ENCODE data around the gene ASAH2B. TPM values are rescaled to one million over a fixed set of nuclear protein-coding genes. Genes with fewer than 3 reads are reported as not detected.
A peak's percentile ranks its signal among the peaks of the same experiment; 100 is the strongest.

The ASAH2B gene
- total and polyA plus RNA-seq, 2 of the 13 experiments (the other 11 are each of a cell fraction or from before 2014, with no cell fraction given), result 4.2 to 4.6 TPM

DNA sequence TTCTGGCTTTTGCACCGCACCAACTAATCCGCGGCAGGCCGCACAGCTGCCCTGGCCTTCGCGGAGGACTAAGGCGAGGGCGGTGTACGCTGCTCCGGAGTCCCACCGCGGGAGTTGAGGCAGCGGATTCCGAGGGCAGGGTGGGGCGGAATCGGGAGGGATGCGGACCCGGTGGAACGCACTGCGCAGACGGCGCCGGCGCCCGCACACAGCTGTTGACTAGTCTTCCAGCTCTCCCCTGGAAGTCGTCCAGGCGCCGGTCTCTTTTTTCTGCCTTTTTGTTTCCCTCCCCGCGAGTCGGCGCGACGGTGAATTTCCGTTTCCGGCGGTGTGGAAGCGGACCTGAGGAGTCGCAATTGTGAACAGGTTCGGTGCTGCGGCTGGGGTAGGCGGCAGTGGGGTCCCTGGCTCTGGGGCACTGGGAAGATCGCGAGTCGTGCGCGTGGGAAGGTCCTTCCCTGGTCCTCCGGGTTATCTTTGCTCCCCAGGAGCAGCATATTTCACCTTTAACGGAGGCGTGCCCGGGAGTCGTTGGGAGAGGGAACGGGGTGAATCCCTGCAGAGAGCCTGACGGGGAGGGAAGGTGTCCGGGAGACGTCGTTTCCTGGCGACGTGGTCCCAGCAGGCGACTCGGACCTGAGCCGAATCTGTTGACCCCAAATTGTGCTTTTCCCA lies at the start of gene ASAH2B (continued):
- TF ChIP-seq, protein P1, sequence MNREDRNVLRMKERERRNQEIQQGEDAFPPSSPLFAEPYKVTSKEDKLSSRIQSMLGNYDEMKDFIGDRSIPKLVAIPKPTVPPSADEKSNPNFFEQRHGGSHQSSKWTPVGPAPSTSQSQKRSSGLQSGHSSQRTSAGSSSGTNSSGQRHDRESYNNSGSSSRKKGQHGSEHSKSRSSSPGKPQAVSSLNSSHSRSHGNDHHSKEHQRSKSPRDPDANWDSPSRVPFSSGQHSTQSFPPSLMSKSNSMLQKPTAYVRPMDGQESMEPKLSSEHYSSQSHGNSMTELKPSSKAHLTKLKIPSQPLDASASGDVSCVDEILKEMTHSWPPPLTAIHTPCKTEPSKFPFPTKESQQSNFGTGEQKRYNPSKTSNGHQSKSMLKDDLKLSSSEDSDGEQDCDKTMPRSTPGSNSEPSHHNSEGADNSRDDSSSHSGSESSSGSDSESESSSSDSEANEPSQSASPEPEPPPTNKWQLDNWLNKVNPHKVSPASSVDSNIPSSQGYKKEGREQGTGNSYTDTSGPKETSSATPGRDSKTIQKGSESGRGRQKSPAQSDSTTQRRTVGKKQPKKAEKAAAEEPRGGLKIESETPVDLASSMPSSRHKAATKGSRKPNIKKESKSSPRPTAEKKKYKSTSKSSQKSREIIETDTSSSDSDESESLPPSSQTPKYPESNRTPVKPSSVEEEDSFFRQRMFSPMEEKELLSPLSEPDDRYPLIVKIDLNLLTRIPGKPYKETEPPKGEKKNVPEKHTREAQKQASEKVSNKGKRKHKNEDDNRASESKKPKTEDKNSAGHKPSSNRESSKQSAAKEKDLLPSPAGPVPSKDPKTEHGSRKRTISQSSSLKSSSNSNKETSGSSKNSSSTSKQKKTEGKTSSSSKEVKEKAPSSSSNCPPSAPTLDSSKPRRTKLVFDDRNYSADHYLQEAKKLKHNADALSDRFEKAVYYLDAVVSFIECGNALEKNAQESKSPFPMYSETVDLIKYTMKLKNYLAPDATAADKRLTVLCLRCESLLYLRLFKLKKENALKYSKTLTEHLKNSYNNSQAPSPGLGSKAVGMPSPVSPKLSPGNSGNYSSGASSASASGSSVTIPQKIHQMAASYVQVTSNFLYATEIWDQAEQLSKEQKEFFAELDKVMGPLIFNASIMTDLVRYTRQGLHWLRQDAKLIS (CRISPR knock-in tag; IDR thresholded peaks at IDR 0.05), result peak; percentile 55; the same call in 1 of the 2 replicates
- TF ChIP-seq SRSF1 (optimal IDR thresholded peaks at IDR 0.05; ENCODE audit: low read depth, low read length) (peak; percentile 51), NFKB2 (CRISPR knock-in tag; IDR thresholded peaks at IDR 0.05; ENCODE audit: borderline replicate concordance) (peak; percentile 82), ZNF446 (CRISPR knock-in tag; IDR thresholded peaks at IDR 0.05) (peak; percentile 77), PHF20 (CRISPR knock-in tag; IDR thresholded peaks at IDR 0.05) (peak; percentile 88), SP4 (CRISPR knock-in tag; IDR thresholded peaks at IDR 0.05) (no peak; the same call in 1 of the 2 replicates), ZNF660 (CRISPR knock-in tag; IDR thresholded peaks at IDR 0.05; ENCODE audit: borderline replicate concordance, low read depth) (no peak), POLR2A (IDR thresholded peaks at IDR 0.05; ENCODE audit: insufficient read depth in 1 of 2, low read depth in 2 of 2, low read length in 2 of 2) (peak; percentile 71 to 89), ZNF296 (CRISPR knock-in tag; conservative IDR thresholded peaks at IDR 0.05) (peak; percentile 28; the same call in 1 of the 2 replicates), NCOA5 (CRISPR knock-in tag; IDR thresholded peaks at IDR 0.05) (no peak), PHF5A (CRISPR knock-in tag; IDR thresholded peaks at IDR 0.05; ENCODE audit: low read depth, unreplicated experiment) (no peak), FOSL2 (CRISPR knock-in tag; IDR thresholded peaks at IDR 0.05) (peak; percentile 29; the same call in 1 of the 2 replicates), SAFB2 (CRISPR knock-in tag; IDR thresholded peaks at IDR 0.05; ENCODE audit: borderline replicate concordance, low read depth) (no peak), SOX6 (IDR thresholded peaks at IDR 0.05) (no peak), SOX6 (CRISPR knock-in tag; IDR thresholded peaks at IDR 0.05) (peak; percentile 28; the same call in 1 of the 2 replicates), AGO2 (optimal IDR thresholded peaks at IDR 0.05; ENCODE audit: low read depth, low read length) (peak; percentile 52), YY1 (IDR thresholded peaks at IDR 0.05; ENCODE audit: insufficient read depth, insufficient replicate concordance, low read depth, low read length) (no peak)
- TF ChIP-seq, protein P2, sequence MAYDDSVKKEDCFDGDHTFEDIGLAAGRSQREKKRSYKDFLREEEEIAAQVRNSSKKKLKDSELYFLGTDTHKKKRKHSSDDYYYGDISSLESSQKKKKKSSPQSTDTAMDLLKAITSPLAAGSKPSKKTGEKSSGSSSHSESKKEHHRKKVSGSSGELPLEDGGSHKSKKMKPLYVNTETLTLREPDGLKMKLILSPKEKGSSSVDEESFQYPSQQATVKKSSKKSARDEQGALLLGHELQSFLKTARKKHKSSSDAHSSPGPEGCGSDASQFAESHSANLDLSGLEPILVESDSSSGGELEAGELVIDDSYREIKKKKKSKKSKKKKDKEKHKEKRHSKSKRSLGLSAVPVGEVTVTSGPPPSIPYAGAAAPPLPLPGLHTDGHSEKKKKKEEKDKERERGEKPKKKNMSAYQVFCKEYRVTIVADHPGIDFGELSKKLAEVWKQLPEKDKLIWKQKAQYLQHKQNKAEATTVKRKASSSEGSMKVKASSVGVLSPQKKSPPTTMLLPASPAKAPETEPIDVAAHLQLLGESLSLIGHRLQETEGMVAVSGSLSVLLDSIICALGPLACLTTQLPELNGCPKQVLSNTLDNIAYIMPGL (CRISPR knock-in tag; IDR thresholded peaks at IDR 0.05; ENCODE audit: borderline replicate concordance in 1 of 2, low read depth in 1 of 2), result peak; percentile 61 to 62
- TF ChIP-seq, protein P3, sequence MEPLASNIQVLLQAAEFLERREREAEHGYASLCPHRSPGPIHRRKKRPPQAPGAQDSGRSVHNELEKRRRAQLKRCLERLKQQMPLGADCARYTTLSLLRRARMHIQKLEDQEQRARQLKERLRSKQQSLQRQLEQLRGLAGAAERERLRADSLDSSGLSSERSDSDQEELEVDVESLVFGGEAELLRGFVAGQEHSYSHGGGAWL (CRISPR knock-in tag; IDR thresholded peaks at IDR 0.05), result peak; percentile 71
- TF ChIP-seq, protein P4, sequence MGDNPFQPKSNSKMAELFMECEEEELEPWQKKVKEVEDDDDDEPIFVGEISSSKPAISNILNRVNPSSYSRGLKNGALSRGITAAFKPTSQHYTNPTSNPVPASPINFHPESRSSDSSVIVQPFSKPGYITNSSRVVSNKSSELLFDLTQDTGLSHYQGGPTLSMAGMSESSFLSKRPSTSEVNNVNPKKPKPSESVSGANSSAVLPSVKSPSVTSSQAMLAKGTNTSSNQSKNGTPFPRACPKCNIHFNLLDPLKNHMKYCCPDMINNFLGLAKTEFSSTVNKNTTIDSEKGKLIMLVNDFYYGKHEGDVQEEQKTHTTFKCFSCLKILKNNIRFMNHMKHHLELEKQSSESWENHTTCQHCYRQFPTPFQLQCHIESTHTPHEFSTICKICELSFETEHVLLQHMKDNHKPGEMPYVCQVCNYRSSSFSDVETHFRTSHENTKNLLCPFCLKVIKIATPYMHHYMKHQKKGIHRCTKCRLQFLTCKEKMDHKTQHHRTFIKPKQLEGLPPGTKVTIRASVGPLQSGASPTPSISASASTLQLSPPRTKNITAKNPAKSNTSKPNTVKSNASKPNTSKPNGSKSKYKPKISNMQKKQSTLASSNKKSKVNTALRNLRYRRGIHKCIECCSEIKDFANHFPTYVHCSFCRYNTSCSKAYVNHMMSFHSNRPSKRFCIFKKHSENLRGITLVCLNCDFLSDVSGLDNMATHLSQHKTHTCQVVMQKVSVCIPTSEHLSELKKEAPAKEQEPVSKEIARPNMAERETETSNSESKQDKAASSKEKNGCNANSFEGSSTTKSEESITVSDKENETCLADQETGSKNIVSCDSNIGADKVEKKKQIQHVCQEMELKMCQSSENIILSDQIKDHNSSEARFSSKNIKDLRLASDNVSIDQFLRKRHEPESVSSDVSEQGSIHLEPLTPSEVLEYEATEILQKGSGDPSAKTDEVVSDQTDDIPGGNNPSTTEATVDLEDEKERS (CRISPR knock-in tag; IDR thresholded peaks at IDR 0.05), result 0 out of 2 replicates have a peak, but pooled peaks have one; percentile 37

All from HepG2 (cell line).